Measurements from ENCODE around the gene CTNNBL1. TPM values are rescaled to one million over a fixed set of nuclear protein-coding genes. Genes with fewer than 3 reads are reported as not detected.

The CTNNBL1 gene
- total RNA-seq, 2 donors from 2014 or later: 44.1 to 54.0 TPM

DNA sequence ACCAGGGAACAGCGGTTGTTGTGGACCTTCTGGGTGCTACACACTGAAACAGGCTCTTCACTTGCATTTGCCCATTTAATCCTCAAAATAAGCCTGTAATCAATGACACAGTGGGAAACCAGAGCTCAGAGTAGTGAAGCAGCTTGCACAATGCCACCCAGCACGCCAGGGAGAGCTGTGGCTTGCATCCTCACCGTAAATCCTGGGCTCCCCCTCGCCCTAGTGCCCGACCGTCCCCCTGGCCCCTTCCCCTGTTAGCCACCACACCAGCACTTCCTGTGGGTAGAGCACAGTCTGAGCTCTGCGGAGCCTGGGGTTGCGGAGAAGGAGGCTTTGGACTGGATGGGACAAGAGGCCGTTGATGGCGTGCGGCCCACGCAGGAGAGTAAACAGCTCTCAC lies 223.6 kb downstream of the CTNNBL1 start:
- no peak for DNase-seq (ENCODE audit: low spot score)
- intact Hi-C loops (cut with DNase I): no loop called here

DNA sequence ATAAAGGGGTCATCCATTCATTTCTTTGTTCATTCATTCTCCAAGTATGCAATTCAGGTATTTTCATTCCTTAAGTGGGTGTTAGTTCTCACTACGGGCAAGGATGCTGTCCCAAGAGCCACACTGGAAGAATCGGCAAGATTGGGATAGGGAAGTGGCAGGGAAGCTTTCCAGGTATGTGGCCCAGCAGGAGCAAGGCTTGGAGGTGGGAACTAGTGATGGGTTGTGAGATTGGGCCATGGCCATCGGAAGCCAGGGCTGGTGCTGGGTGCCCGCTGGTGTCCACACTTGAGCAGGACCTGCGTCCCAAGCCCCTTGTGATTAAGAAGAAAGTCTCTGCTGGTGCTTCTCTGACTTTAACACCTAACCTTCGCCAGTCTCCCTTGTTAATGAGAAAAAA lies 224.2 kb downstream of the CTNNBL1 start:
- no peak for DNase-seq (ENCODE audit: low spot score)
- intact Hi-C loops (cut with DNase I): no loop called here

DNA sequence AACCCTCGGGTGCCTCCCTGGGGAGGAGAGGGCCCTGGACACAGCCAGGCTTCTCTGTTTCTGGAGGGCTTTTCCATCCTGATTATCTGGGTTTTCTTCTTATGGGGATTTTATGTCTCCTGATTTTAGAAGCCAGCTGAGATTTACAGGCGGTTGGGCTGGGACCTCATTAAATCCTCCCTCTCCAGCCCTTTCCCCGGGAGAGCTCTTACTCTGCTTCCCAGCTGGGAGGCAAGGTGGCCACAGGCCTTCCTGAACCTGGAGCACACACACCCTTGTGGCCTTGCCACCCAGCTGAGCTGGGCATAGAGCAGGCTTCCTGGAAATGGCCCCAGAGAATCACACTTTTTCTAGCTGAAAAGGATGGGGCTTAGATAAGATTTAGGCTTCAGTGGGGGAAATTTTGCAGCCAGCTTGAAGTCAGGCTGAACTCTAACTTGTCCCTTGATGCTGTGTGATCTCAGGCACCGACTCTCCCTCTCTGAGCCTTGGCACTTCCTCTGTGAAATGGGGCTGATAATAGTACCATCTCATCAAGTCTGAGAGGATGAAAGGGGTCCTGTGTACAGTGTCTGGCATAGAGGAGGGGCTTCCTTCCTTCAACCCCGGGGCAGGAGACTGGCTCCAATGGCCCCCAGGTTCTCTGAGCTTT lies 225.7 kb downstream of the CTNNBL1 start:
- no peak for DNase-seq (ENCODE audit: low spot score)
- intact Hi-C loops (cut with DNase I): no loop called here

DNA sequence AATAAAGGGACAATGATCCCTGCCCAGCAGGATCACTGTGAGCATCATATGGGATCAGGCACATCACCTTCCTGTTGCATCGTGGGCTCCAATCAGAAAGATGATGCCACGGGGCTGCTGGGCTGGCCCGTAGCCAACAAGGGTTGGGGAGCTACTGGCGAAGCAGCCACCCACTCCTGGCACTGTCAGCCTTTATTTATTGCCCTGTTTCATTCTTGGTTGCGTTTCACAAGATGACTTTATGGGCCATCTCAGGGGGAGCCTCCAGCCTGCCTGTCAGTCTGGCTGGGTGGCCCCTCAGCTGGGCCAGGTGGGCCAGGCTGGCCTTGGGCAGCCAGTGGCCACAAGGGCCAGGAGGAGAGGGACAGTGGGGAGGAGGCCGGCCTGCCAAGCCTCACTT lies 226.4 kb downstream of the CTNNBL1 start:
- intact Hi-C loops (cut with DNase I): no loop called here

DNA sequence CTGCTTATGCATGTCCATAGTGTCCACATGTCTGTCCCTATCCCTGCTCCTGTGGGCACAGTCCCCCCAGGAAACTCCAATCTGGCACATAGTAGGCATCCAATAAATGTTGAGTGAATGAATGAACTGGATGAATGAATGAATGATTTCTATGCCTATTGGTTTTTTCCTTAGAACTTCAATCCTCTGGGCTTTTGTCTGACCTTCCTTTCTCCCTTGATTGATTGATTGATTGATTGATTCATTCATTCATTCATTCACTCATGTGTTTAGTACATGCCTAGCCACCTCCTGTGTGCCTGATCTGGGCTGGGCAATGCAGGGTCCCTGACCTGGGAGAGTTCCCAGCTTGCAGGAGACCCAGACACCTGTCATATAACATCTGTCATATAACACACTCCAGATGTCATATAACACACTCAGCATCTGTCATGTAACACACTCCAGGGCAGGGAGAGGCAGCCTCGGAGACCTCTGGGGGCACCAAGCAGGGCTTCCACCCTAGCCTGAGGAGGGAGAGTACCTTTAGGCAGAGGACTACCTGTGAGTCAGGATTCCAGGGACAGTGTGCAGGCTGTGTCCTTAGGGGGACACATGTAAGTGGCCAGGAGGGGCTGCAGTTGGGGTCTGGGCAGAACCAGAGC lies 227.0 kb downstream of the CTNNBL1 start:
- DNase-seq (ENCODE audit: low spot score): no peak
- intact Hi-C loops (cut with DNase I): no loop called here

More for the DNA sequence above, 226.4 kb downstream of the CTNNBL1 start:
- DNase-seq (ENCODE audit: low spot score): no peak

DNA sequence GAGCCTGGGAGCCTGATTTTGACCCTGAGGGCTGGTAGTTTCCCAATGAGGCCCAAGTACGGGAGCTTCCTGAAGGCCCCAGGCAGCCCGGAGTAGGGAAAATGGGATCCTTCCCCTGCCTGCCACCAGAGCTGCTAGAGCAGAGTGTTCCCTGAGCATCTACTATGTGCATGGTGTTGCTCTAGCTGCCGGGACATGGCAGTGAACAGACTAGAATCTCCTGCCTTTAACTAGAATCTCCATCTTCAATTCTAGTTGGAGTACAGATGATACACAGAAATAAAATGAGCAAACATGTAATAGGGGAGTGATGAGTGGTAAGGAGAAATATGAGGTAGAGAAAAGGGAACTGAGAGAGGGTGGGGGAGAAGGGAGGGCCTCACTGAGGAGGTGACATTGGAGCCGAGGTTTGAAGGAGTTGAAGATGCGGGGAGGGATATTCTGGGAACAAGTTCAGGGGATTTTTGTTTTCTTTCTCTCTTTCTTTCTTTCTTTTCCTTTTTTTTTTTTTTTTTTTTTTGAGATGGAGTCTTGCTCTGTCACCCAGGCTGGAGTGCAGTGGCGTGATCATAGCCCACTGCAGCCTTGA lies 227.6 kb downstream of the CTNNBL1 start:
- intact Hi-C loops (cut with DNase I): no loop called here

More for the DNA sequence above, 227.6 kb downstream of the CTNNBL1 start:
- DNase-seq (ENCODE audit: low spot score): no peak

Other genes starting within 250 kb of the CTNNBL1 start
- gene NNAT, start 172.8 kb upstream of the CTNNBL1 start, total RNA-seq: under 1 TPM; 0.52 to 0.65 TPM
- gene BLCAP, start 166.2 kb upstream of the CTNNBL1 start, total RNA-seq: 10 to 100 TPM; 48.1 to 55.4 TPM
- gene VSTM2L, start 209.1 kb downstream of the CTNNBL1 start, total RNA-seq: 1 to 10 TPM; 6.4 to 6.9 TPM

Data from posterior vena cava (tissue), 2 donors.